Measurements from ENCODE around the gene LRMDA. TPM values are rescaled to one million over a fixed set of nuclear protein-coding genes. Genes with fewer than 3 reads are reported as not detected.

The LRMDA gene
- total RNA-seq, 1 experiment from 2014 or later, result not detected

DNA sequence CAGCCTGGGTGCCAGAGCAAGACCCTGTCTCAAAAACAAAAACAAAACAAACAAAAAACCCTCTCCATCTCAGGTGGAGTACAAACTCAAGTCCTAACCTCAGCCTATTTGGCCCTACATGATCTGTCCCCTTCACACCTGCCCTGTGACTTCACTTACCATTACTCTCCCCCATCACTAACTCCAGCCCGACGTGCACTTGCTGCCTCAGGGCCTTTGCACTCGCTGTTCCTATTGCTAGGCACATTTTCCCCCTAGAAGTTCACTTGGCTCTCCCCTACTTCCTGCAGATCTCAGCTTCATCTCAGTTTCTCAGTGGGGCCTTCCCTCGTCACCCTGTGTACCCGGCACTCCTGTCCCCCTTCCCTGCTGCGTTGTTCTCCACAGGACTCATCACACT, 8.5 kb upstream of the LRMDA start:
- Histone ChIP-seq H3K27me3 (replicated peaks; ENCODE audit: insufficient read depth, low read depth, low read length, poor library complexity) (peaks cover 22% of the 10 kb centered on the region), H3K4me3 (ENCODE audit: low read depth, low read length, poor library complexity, severe bottlenecking) (no peak overlapping the region), H3K9me3 (ENCODE audit: low read depth, low read length, poor library complexity, severe bottlenecking) (no peaks in the 10 kb centered on the region), H3K36me3 (ENCODE audit: insufficient read depth, low read length, poor library complexity, severe bottlenecking) (no peaks in the 10 kb centered on the region), H3K4me1 (ENCODE audit: insufficient read depth, low read length, poor library complexity, severe bottlenecking) (no peaks in the 10 kb centered on the region), H3K27ac (ENCODE audit: low read depth, low read length, poor library complexity, severe bottlenecking) (no peak overlapping the region)
- no peak for DNase-seq (ENCODE audit: low spot score)
- BruUV-seq (replicated peaks), result no TSS peak
- ChIA-PET CTCF (no interaction called here), POLR2A (ENCODE audit: low non-redundant PET) (no interaction called here)
- no peak for TF ChIP-seq CTCF (conservative IDR thresholded peaks at IDR 0.05; ENCODE audit: low read depth, low read length)
- TF ChIP-seq EZH2 (IDR thresholded peaks at IDR 0.05; ENCODE audit: borderline replicate concordance, low read depth, low read length, poor library complexity, severe bottlenecking), result no peak
- intact Hi-C loops (cut with micrococcal nuclease; ENCODE audit: unreplicated experiment), result no loop called here

- TF ChIP-seq CTCF (conservative IDR thresholded peaks at IDR 0.05; ENCODE audit: low read depth, low read length) (no peak), EZH2 (IDR thresholded peaks at IDR 0.05; ENCODE audit: borderline replicate concordance, low read depth, low read length, poor library complexity, severe bottlenecking) (no peak)
- POLR2A ChIA-PET (ENCODE audit: low non-redundant PET), result no interaction called here
- no peak overlapping the region for H3K27ac ChIP-seq (ENCODE audit: low read depth, low read length, poor library complexity, severe bottlenecking)
- no peak overlapping the region for H3K4me3 ChIP-seq (ENCODE audit: low read depth, low read length, poor library complexity, severe bottlenecking)
- no peaks in the 10 kb centered on the region for H3K9me3 ChIP-seq (ENCODE audit: low read depth, low read length, poor library complexity, severe bottlenecking)
- peaks cover 23% of the 10 kb centered on the region for H3K27me3 ChIP-seq (replicated peaks; ENCODE audit: insufficient read depth, low read depth, low read length, poor library complexity)
- CTCF ChIA-PET, result no interaction called here
- intact Hi-C loops (cut with micrococcal nuclease; ENCODE audit: unreplicated experiment), result no loop called here
- no peaks in the 10 kb centered on the region for H3K36me3 ChIP-seq (ENCODE audit: insufficient read depth, low read length, poor library complexity, severe bottlenecking)
- BruUV-seq (replicated peaks), result no TSS peak
- H3K4me1 ChIP-seq (ENCODE audit: insufficient read depth, low read length, poor library complexity, severe bottlenecking), result no peaks in the 10 kb centered on the region
- DNase-seq (ENCODE audit: low spot score), result no peak
Measured at GRCh38 chr10:75424571-75424970, 6.9 kb upstream of the LRMDA start.

DNA sequence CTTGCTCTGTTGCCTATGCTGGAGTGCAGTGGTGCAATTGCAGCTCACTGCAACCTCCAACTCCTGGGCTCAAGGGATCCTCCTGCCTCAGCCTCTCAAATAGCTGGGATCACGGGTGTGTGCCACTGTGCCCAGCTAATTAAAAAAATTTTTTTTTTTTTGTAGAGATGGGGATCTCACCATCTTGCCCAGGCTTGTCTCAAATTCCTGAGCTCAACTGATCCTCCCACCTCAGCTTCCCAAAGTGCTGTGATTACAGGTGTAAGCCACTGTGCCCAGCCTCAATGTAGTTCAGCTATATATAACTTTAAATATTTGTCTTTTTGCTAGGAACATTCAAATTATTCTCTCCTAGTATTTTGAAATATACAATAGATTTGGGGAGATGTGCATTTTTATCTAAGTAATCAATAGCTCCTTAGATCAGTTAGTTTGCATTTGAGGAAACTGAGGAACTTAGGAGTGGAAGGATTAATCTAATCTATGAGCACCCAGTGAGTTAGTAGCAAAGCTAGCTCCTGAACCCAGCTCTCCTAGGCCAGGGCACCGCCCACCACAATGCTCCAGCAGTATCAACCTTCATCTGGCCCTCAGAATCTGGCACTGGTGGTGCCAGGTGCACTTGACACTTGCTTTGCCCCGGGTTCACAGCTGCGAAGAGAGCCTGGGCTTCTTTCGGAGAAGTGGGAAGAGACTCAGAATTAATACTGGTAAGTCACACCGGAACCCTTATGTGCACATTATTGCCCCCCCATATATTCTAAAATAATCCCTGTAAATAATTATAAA, 5.9 kb upstream of the LRMDA start:
- POLR2A ChIA-PET (ENCODE audit: low non-redundant PET), result no interaction called here
- no peak overlapping the region for H3K27ac ChIP-seq (ENCODE audit: low read depth, low read length, poor library complexity, severe bottlenecking)
- no peaks in the 10 kb centered on the region for H3K36me3 ChIP-seq (ENCODE audit: insufficient read depth, low read length, poor library complexity, severe bottlenecking)
- peaks cover 31% of the 10 kb centered on the region for H3K27me3 ChIP-seq (replicated peaks; ENCODE audit: insufficient read depth, low read depth, low read length, poor library complexity)
- CTCF ChIA-PET, result no interaction called here
- H3K4me3 ChIP-seq (ENCODE audit: low read depth, low read length, poor library complexity, severe bottlenecking), result no peak overlapping the region
- intact Hi-C loops (cut with micrococcal nuclease; ENCODE audit: unreplicated experiment), result no loop called here
- DNase-seq (ENCODE audit: low spot score), result no peak
- H3K9me3 ChIP-seq (ENCODE audit: low read depth, low read length, poor library complexity, severe bottlenecking), result no peaks in the 10 kb centered on the region
- no TSS peak for BruUV-seq (replicated peaks)
- TF ChIP-seq EZH2 (IDR thresholded peaks at IDR 0.05; ENCODE audit: borderline replicate concordance, low read depth, low read length, poor library complexity, severe bottlenecking), result no peak
- no peak for TF ChIP-seq CTCF (conservative IDR thresholded peaks at IDR 0.05; ENCODE audit: low read depth, low read length)
- H3K4me1 ChIP-seq (ENCODE audit: insufficient read depth, low read length, poor library complexity, severe bottlenecking), result no peaks in the 10 kb centered on the region
